ENCODE data around the gene DOCK4.

Gene DOCK4

DNA sequence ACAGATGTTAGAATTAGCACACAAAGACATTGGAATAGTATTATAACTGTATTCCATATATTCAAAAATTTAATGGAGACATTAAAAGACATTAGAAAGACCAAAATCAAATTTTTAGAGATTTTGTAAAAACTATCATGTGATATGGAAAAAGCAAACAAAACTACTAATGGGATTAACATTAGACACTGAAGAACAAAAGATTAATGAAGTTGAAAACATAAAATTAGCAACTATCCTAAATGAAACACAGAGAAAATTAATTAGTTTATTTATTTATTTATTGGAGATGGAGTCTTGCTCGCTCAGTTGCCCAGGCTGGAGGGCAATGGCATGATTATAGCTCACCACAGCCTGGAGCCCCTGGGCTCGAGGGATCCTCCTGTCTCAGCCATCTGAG is 158.8 kb downstream of the DOCK4 start:
- no peak for DNase-seq

DNA sequence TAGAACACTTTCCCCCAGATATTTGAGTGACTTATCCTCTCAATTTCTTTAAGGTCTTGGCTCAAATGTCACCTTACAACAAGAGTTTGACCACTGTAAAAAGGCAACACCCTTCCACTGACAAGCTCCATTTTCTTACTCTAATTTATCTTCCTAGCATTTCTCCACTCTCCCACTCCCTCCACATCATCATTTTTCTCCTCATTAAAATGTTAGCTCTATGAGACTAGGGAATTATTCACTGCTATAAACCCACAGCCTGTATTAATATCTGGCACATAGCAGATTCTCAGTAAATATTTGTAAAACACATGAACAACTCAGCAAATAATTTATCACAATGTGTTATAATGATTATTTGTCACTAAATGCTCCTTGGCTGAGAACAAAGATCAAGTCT is 161.0 kb downstream of the DOCK4 start:
- no peak for DNase-seq

DNA sequence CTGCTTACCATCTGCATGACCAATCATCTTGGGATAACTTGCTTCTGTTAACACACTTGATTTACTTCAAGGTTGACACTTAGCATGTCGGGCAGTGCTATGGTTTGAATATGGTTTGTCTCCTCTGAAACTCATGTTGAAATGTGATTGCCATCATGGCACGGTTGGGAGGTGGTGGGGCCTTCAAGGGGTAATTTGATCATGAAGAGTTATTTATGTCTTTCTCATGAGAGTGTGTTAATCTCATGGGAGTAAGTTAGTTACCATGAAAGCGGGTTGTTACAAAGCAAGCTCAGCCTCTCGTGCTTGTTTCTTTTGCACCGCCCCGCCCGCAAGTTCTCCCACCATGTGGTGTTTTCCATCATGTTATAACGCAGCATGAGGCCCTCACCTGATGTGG is 163.6 kb downstream of the DOCK4 start:
- DNase-seq = no peak

DNA sequence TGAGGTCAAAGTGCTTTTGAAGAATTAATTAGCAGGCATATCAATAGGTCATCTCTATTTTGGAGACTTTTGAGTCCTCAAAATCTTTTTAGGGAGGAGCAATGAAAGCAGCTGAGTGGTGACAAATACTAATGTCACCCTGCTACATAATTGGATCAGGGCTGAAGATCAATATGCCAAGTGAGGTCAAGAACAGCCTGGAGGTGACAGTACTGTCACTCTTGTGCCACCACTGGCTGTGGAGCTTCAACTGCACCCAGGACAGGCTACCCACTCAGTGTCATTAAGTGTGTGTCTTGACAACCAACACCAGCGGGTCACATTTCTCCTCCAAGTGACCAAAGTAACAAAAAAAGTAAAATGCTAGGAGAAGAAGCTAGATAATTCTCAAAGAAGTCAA is 167.8 kb downstream of the DOCK4 start:
- DNase-seq = no peak

DNA sequence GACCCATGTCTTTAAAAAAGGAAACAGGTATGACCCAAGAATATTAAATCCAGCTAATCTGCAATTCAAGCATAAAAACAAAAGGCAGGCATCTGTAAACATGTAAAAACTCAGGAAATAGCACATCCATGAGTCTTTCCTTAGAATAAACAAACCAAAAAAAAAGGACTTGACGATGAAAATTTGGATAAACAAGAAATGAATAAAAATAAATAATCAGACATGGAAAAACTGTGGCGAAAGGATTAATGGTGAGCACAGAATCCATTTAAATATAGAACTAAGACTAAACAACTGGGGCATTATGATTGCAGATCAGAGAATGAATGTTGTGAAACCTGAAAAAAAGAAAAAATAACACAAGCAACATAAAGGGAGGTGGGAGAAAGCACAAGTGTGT is 170.1 kb downstream of the DOCK4 start:
- no peak for DNase-seq

DNA sequence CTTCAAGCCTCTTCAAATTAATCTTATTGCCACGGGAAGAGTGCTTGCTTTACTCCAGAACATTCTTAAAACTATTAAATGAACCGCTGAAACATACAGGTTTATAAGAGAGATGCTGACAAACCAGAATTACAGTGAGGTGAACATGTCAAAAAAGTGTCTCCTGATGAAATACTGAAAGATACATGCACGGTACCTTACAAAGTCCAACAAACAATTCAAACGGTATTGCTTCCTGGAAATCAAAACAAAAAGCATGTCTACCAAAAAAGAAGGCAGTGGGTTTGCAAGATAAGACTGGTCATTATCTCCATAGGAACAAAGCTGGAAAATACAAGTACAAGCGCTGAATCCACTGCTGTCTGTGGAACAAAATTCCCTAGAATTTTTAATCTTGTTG is 174.5 kb downstream of the DOCK4 start:
- DNase-seq = no peak

DNA sequence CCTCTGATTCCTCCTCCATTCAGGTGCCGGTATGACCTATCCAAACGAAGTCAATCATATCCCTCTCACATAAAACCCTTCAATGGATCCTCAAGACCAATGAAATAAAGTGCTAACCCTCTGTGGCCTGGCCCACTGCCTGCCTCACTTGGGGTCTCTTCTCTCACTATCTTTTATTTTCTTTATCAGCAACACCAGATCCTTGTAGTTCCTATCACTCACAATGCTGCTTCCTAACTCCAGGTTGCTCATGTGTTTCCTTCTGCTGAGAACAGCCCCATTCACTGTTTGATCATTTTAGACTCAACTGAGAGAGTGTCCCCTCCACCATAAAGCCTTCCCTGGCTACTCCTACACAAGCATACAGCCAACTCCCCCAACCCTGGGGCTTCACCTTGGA is 180.6 kb downstream of the DOCK4 start:
- no peak for DNase-seq

DNA sequence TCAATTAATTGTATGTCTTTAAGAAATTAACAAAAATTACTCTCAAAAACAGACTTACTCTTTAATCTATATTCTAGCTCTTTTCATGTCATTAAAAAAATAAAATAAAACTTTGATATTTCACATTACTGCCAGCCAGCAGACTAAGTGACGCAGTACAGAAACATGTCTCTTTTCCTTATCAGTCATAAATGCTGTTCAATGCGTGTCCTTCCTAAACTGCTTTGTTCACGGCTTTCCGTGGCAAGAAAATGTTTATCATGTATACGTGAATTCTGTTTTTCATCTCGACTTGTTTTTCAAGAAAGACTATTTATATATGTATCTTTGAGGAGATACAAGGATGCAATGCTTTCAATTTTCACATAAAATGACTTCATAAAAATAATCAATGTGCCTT is 182.4 kb downstream of the DOCK4 start:
- no peak for DNase-seq

DNA sequence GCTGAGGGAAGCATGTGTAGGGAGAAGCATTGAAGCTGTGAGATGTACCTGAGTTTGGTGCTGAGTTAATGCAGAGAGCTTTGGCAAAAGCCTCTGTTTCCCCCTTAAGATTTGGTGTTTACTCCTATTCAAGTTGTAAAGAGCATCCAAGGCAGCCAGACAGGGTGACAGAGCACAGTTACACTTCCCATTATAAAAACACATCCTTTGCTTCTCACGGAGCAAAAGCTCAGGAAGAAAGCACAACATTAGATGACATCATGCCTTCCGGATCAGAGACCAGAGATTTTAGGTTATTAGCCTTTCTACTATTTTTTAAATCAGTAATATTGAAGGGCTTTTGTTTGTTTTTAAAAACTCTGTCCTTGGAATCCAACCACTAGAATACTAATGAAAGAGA is 182.9 kb downstream of the DOCK4 start:
- DNase-seq = no peak

DNA sequence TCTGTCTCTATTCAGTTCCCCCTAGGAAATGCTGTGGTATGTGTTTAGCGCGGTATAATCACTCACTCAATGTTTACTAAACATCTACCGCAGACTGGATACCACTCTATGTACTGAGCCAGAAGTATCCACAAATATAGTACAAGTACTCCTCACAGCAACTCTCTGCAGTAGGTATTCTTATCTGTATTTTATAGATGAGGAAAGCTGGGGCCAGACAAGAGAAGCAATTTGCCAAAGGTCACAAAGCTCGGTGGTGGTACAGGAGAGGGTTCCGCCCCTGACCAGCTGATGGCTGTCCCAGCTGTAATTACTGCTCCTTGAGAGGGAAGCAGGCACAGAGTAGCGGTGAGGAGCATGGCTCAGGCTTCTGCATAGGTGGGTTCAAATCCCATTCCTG is 184.1 kb downstream of the DOCK4 start:
- no peak for DNase-seq

DNA sequence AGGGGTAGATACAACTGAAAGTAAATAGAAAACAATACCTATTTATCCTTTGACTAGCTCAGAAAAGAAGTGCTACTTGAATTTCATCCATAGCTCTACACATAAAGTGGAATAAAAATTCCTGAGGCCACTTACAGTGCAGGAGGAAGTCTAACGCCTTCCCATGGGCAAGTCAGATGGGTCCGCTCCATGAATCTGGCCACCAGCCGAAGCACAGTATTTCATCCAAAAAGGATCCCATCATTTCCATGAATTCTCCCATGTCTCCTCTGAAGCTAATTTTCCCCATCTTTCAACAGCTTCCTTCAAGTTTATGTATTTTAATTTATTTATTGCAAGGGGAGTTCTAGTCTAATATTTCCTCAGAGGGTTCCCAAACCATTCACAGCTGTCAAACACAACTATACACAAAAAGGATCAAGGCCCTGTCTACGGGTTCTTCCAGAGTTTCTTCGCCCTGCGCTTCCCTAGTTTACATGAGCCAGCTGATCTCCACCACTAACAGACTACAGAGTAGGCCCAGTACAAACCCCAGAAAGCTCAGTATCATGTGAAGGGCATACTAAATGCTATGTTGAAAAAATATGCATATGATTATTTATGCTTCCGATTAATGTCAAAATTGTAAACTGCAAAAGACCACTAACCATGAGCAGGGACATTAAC is 184.7 kb downstream of the DOCK4 start:
- DNase-seq = no peak

DNA sequence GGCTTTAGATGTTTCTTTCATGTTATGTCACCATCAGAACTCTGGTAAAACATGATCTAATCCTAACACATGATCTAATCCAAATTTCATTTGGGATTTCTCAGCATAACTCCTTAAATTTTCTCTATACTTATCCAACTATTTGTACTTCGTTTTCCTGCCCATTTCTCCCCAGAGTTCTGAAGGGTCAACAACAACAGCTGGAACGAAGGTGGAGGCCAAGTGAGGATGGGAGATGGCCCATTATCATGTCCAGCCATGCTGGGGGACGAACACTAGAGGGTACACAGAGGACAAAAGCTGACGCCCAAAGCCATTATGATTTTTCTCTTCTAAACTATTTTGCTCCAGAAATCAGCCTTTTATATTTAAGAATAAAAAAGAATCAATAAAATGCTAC is 185.4 kb downstream of the DOCK4 start:
- DNase-seq = no peak

DNA sequence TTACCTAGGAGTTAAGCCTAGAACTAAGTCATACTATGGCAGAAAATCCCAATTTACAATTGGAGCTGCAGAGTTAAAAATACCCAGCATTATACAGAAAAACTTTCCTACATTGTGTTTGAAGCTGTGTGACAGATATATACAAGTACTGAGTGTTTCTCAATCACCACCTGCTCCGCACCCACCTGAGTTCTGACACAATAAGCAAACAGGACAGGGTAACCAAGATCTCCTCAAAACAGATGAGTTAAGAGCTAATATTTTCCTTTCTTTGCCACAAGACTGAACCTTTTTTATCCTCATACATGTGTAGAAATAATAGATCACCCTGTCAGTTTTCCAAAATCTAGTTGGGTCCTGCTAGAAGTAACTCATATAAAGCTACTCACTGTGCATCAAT is 186.3 kb downstream of the DOCK4 start:
- no peak for DNase-seq

DNA sequence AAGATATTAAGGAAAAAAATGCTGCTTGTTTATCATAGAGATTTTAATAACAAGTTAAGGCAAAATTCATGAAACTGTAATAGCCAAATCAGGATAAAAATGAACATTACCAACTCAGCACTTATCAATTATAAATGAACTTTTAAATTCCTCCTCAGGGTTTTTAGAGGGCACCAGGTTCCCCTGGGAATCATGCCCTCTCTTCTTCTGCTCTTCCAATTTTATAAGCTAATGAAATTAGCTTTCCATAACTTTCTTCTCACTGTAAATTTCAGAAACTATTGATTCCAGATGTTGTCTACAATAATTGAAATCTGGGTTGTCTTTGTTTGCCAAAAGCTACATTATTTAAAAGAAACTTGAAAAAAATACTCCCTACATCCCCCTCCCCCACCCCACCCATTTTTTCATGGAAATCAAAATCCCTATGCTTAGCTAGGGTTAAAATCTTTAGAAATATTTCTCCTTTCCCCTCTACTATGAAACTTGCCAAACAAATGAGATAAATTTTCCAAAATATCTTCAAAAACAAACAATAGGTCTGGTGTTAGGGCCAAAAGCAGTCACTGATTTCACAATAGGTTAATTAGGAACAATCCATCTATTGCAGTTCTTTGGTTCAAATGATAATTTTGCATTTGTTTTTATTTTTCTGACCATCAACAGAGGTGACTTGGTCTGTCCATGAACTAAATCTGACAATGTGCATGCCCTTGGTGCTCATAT is 187.7 kb downstream of the DOCK4 start:
- no peak for DNase-seq

DNA sequence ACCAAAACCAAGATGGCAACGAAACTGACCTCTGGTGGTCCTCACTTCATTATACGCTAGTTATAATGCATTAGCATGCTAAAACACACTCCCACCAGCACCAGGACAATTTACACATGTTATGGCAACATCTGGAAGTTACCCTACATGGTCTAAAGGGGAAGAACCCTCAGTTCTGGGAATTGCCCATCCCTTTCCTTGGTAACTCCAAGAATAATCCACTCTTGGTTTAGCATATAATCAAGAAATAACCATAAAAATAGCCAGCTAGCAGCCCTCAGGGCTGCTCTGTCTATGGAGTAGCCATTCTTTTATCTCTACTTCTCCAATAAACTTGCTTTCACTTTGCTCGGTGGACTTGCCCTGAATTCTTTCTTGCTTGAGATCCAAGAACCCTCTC is 191.1 kb downstream of the DOCK4 start:
- no peak for DNase-seq

DNA sequence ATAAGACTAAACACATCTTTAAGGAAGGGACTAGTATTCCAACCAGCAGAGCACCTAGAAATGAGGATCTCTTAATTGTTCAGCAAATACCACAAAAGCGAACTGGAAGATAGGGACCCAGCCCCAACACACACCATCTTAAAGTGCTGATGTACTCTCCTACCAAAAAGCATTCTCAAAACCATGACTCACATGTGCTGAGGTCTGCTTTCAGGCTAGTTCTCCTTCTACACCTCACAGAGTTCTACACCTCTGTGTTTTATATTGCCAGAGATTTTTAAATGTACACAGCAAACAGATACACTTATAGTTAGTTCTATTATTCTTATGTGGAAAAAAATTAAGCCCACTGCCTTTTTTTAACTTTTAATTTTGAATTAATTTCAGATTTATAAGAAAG is 191.9 kb downstream of the DOCK4 start:
- no peak for DNase-seq

DNA sequence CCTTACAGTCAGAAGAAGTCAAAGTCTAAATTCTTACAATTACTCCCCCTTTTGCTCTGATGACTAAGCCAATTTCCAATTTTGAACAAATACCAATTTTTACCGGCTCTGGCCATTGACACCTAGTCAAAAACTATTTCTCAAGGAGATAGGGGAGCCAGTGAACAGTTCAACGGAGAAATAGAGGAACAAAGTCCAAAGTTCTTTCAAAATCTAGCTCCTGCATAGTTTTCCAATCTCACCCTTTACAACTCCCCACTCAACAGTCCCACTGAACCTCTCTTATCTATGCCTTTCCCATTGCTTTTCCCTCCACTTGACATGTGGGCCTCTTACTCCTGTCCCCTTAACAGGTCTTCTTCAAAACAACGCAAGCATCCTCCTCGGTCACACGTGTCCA is 192.9 kb downstream of the DOCK4 start:
- DNase-seq = no peak

DNA sequence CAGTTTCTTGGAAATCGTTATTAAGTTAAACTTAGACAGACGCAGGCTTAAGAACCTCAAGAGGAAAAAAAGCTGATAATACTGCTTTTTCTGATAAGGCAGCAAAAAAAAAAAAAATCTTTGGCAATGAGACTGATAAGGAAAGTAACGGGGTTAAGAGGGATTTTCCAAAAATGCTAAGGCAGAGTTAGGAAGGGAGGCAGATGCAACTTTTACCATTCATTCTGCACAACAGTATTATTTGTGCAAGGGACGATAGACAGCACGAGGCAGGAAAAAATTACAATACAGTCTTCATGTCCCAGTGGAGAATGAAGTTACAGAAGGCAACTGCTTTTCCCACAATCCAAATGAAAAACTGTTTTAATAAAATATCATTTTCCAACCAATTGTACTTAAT is 194.0 kb downstream of the DOCK4 start:
- DNase-seq = no peak

DNA sequence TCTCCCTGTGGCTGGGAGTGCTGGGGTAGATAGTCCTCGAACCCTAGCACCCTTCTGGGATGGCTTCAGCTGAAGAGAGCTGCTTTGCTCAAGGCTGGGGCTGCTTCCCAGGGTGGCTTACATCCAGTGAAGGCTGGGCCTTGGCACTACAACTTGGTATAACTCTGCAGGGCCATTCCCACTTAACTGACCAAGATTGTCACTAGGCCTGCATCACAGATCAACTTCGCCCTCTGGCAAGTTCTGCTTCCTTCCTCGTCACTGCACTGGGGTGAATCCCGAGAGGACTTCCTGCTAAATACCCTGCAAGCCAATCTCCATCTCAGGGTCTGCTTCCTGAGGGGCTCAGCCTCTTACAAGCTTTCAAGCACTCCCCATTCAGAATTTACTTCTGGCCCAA is 195.2 kb downstream of the DOCK4 start:
- DNase-seq = no peak

DNA sequence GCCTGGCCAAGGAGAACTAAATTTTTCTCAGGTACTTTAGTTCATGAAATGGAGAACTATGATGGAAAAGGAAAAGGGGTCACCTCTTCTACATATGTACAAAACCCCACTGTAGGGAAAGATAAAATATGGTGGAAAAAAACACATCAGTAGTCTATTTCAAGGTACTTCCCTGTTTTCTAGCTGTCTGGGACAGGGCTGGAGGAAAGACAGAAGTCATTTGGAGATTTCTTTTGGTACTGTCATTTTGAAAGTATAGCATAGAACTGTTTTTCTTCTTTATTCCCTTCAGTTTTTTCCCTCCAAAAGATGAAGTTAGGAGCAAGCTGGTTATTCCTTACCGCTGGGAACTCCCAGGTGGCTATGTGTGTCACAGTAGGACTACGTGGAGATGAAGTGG is 196.1 kb downstream of the DOCK4 start:
- DNase-seq = no peak

DNA sequence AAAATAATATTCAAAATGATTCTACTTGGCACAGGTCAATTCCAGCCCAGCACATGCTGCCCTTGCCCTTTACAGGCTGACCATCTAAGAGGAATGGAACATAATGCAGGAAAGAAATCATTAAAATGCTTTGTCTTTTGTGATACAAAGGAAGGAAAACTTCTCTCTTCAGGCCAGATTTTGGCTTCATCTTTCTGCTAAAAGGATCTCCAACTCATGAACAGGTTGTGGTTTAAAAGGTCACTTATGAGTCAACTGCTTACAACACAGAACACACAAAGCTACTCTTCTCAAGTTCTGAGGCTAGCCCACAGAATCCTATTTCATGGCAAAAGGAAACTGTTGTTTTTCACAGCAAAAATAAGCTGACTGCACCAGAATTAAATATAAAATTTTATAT is 197.1 kb downstream of the DOCK4 start:
- DNase-seq = peak; percentile 47

DNA sequence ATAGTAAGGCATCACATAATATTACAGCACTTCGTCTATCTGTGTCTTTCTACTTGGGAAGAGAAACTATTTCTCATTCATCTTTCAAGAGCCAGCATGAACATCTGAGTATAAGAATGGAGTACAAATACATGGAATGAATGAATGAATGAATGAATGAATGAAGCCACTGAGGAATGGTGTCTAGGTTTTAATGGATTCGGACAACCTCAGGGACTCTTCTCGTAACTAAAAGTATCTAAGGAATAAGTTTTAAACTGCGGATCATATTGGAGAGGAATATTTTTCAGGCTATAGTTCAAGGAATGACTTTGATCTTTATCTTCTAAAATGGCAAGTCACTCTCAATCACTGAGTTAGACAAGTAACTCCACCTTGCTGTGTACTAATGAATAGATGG is 199.0 kb downstream of the DOCK4 start:
- DNase-seq = no peak

DNA sequence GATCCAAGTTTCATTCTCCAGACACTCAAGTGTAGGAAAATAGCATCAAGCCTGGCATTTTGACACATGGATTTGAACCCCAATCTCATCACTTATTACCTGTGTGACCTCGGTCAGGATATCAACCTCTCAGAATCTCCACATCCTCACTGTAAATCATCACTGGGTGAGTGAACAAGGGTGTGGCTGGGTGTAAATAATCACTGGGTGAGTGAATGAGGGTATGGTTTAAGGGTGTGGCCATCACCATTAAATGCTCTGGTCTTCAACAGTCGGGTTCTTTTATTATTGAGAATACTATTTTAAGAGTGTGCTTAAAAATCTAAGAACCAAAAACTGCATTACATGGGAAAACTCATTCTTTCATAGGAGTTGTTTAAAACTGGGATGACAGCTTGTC is 200.1 kb downstream of the DOCK4 start:
- no peak for DNase-seq

DNA sequence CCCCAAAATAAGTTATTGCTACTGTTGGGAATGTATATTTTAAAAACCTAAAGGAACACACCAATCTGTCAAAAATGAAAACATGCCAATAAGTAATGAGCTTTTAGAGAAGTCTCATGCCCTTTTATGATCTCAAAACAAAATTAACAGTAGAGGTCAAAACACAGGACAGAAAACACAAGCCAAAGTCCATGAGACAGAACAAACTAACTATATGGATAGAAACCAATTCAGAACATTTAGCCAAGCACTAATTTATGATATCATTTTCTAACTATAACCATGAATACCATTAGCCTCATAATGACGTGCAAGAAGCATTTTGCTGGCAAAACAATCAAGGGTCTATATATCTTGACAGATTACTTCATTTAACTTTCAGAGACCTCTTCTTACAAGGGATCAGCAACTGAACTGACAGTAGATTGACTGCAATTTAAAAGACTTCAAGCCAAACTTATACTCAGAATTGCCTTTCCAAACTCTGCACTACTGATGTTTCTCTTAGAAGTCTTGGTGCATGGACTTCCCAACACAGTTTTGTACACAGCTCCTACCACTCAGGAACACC is 200.9 kb downstream of the DOCK4 start:
- DNase-seq = no peak
